MM.1S (cell line): ENCODE measurements around the gene SLC22A1.

ENCODE experiments used
- DNase-seq: peaks from one replicate; pipeline ENCODE4 v3.0.0-alpha.2; 2015
- H2AFZ ChIP-seq: fragments of 300-600 bp; sonication (generic); 2 replicates; pipeline ENCODE4 v1.6.0; 2016; ENCODE audit warnings: antibody characterized with exemption, low read length
- H3F3A ChIP-seq: fragments of 300-600 bp; sonication (generic); 2 replicates; pipeline ENCODE4 v1.6.1; 2016; ENCODE audit warnings: mild to moderate bottlenecking, antibody characterized with exemption, low read length, moderate library complexity, mixed read lengths; ENCODE audit not compliant: insufficient read depth
- H3K27ac ChIP-seq: fragments of 300-600 bp; sonication (generic); 2 replicates; pipeline ENCODE4 v1.5.1; 2016; ENCODE audit warnings: mild to moderate bottlenecking, low read length
- H3K27me3 ChIP-seq: fragments of 300-600 bp; sonication (generic); replicated peaks from 2 replicates; pipeline ENCODE4 v1.6.0; 2016; ENCODE audit warnings: low read length; ENCODE audit not compliant: insufficient read depth
- H3K36me3 ChIP-seq: fragments of 300-600 bp; sonication (generic); replicated peaks from 2 replicates; pipeline ENCODE4 v1.6.1; 2016; ENCODE audit warnings: mild to moderate bottlenecking, low read length, mixed read lengths; ENCODE audit not compliant: insufficient read depth
- H3K4me1 ChIP-seq: fragments of 300-600 bp; sonication (generic); 2 replicates; pipeline ENCODE4 v1.6.1; 2016; ENCODE audit warnings: low read length, mixed read lengths
- H3K4me2 ChIP-seq: fragments of 300-600 bp; sonication (generic); 2 replicates; pipeline ENCODE4 v1.6.0; 2016; ENCODE audit warnings: low read depth, low read length
- H3K4me3 ChIP-seq: fragments of 300-600 bp; sonication (generic); 2 replicates; pipeline ENCODE4 v1.5.1; 2016; ENCODE audit warnings: low read length, mixed read lengths
- H3K79me2 ChIP-seq: fragments of 300-600 bp; sonication (generic); 2 replicates; pipeline ENCODE4 v1.6.1; 2016; ENCODE audit warnings: mixed run types, low read length, mixed read lengths
- H3K9ac ChIP-seq: fragments of 300-600 bp; sonication (generic); 2 replicates; pipeline ENCODE4 v1.6.1; 2016; ENCODE audit warnings: low read length, mixed read lengths
- H3K9me2 ChIP-seq: fragments of 300-600 bp; sonication (generic); replicated peaks from 2 replicates; pipeline ENCODE4 v1.6.1; 2016; ENCODE audit warnings: mild to moderate bottlenecking, low read length, mixed read lengths; ENCODE audit not compliant: insufficient read depth
- H3K9me3 ChIP-seq: fragments of 300-600 bp; sonication (generic); replicated peaks from 2 replicates; pipeline ENCODE4 v1.6.1; 2016; ENCODE audit warnings: mild to moderate bottlenecking, low read length, mixed read lengths; ENCODE audit not compliant: insufficient read depth
- H4K20me1 ChIP-seq: fragments of 300-600 bp; sonication (generic); 2 replicates; pipeline ENCODE4 v1.6.1; 2016; ENCODE audit warnings: mild to moderate bottlenecking, low read length, moderate library complexity, mixed read lengths; ENCODE audit not compliant: insufficient read depth
- EZH2 ChIP-seq: fragments of 300-600 bp; sonication (generic); optimal IDR thresholded peaks from 2 replicates; pipeline ENCODE3; 2017; ENCODE audit warnings: low read depth, mild to moderate bottlenecking, antibody characterized with exemption, low read length, mixed read lengths
- EZH2phosphoT487 ChIP-seq: fragments of 300-600 bp; sonication (generic); IDR thresholded peaks from 2 replicates; pipeline ENCODE4 v1.6.1; 2018; ENCODE audit warnings: antibody characterized with exemption, low read length
- TF ChIP-seq, protein P1 (sequence below): fragments of 300-600 bp; sonication (generic); IDR thresholded peaks from 2 replicates; pipeline ENCODE4 v1.5.1; 2016; ENCODE audit warnings: antibody characterized with exemption, low read length, mixed read lengths

Gene SLC22A1

GRCh38 chr6:160190973-160191372 lies 69.4 kb downstream of the SLC22A1 start:
- Histone ChIP-seq H3F3A (no peaks in the 10 kb centered on the region), H3K9me3 (no peaks in the 10 kb centered on the region), H3K9ac (no peak overlapping the region), H3K79me2 (no peaks in the 10 kb centered on the region), H3K9me2 (no peaks in the 10 kb centered on the region), H3K36me3 (no peaks in the 10 kb centered on the region), H3K27ac (no peak overlapping the region), H3K27me3 (no peaks in the 10 kb centered on the region), H3K4me2 (no peak overlapping the region), H2AFZ (no peak overlapping the region), H4K20me1 (no peaks in the 10 kb centered on the region), H3K4me3 (no peak overlapping the region), H3K4me1 (no peaks in the 10 kb centered on the region)
- TF ChIP-seq, protein P1, sequence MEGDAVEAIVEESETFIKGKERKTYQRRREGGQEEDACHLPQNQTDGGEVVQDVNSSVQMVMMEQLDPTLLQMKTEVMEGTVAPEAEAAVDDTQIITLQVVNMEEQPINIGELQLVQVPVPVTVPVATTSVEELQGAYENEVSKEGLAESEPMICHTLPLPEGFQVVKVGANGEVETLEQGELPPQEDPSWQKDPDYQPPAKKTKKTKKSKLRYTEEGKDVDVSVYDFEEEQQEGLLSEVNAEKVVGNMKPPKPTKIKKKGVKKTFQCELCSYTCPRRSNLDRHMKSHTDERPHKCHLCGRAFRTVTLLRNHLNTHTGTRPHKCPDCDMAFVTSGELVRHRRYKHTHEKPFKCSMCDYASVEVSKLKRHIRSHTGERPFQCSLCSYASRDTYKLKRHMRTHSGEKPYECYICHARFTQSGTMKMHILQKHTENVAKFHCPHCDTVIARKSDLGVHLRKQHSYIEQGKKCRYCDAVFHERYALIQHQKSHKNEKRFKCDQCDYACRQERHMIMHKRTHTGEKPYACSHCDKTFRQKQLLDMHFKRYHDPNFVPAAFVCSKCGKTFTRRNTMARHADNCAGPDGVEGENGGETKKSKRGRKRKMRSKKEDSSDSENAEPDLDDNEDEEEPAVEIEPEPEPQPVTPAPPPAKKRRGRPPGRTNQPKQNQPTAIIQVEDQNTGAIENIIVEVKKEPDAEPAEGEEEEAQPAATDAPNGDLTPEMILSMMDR = no peak
- TF ChIP-seq EZH2 (no peak), EZH2phosphoT487 (no peak)
- no peak for DNase-seq

GRCh38 chr6:160192840-160193239 lies 71.2 kb downstream of the SLC22A1 start:
- Histone ChIP-seq H3K9ac (no peak overlapping the region), H3K4me3 (no peak overlapping the region), H3K36me3 (no peaks in the 10 kb centered on the region), H4K20me1 (no peaks in the 10 kb centered on the region), H2AFZ (no peak overlapping the region), H3K4me1 (no peaks in the 10 kb centered on the region), H3K4me2 (no peak overlapping the region), H3K9me2 (no peaks in the 10 kb centered on the region), H3K27me3 (no peaks in the 10 kb centered on the region), H3K27ac (no peak overlapping the region), H3K9me3 (no peaks in the 10 kb centered on the region), H3K79me2 (no peaks in the 10 kb centered on the region), H3F3A (no peaks in the 10 kb centered on the region)
- TF ChIP-seq EZH2phosphoT487 = no peak
- TF ChIP-seq, protein P1 = no peak
- no peak for TF ChIP-seq EZH2
- DNase-seq = no peak

- Histone ChIP-seq H4K20me1 (no peaks in the 10 kb centered on the region), H3K27ac (no peak overlapping the region), H3K4me3 (no peak overlapping the region), H3K36me3 (no peaks in the 10 kb centered on the region), H3K9ac (no peak overlapping the region), H3K79me2 (no peaks in the 10 kb centered on the region), H2AFZ (no peak overlapping the region), H3K9me3 (no peaks in the 10 kb centered on the region), H3K27me3 (no peaks in the 10 kb centered on the region), H3K9me2 (no peaks in the 10 kb centered on the region), H3K4me2 (no peak overlapping the region), H3F3A (no peaks in the 10 kb centered on the region), H3K4me1 (no peaks in the 10 kb centered on the region)
- DNase-seq = no peak
- no peak for TF ChIP-seq EZH2
- TF ChIP-seq EZH2phosphoT487 = no peak
- TF ChIP-seq, protein P1 = no peak
Measured at GRCh38 chr6:160194808-160195207, 73.2 kb downstream of the SLC22A1 start.
